Activated CD4-positive, alpha-beta T cell treated with anti-CD3 and anti-CD28 coated beads for 48 hours (primary cell): ENCODE data around the gene OR2A12.
"Not testable (repeated sequence)": the region's sequence is repeated elsewhere in the genome, so short reads cannot be mapped to it uniquely, and the experiment has no call there.

ENCODE experiments used
- DNase-seq: peaks from one replicate; pipeline ENCODE4 v3.0.0-alpha.2; 2020

The OR2A12 gene

GRCh38 chr7:144122876-144123275 is 36.8 kb downstream of the OR2A12 start, which contains the start of gene OR2A14:
TSS of gene OR2A14 (plus strand) at chr7:144123176. CDS start at chr7:144129113, 5,937 bp downstream.
- no peak for DNase-seq

GRCh38 chr7:144127714-144128334 is 41.7 kb downstream of the OR2A12 start:
- peak; percentile 95 for DNase-seq

- DNase-seq, result not testable (repeated sequence)
Measured at GRCh38 chr7:144129601-144130000, 43.5 kb downstream of the OR2A12 start.

- no peak for DNase-seq
Measured at GRCh38 chr7:144130730-144131129, 44.7 kb downstream of the OR2A12 start.

- DNase-seq, result no peak
Measured at GRCh38 chr7:144132262-144132661, 46.2 kb downstream of the OR2A12 start.

- no peak for DNase-seq
Measured at GRCh38 chr7:144133307-144133706, 47.2 kb downstream of the OR2A12 start.

GRCh38 chr7:144134116-144134515 is 48.0 kb downstream of the OR2A12 start:
- no peak for DNase-seq

GRCh38 chr7:144137501-144137900 is 51.4 kb downstream of the OR2A12 start:
- no peak for DNase-seq

- no peak for DNase-seq
Measured at GRCh38 chr7:144142187-144142586, 56.1 kb downstream of the OR2A12 start.

GRCh38 chr7:144144426-144144825 is 58.3 kb downstream of the OR2A12 start:
- no peak for DNase-seq

- no peak for DNase-seq
Measured at GRCh38 chr7:144148224-144148827, 62.2 kb downstream of the OR2A12 start.
